HG03469 (cell line): ENCODE results near the gene LIMK2.
"Not testable (repeated sequence)": the region's sequence is repeated elsewhere in the genome, so short reads cannot be mapped to it uniquely, and the experiment has no call there.

Experiments
- ATAC-seq: cut with Tn5 transposase; IDR thresholded peaks from one replicate; pipeline ENCODE4 v1.9.1; 2021; ENCODE audit warnings: mild to moderate bottlenecking, moderate library complexity, moderate number of reproducible peaks; ENCODE audit not compliant: unreplicated experiment

Gene LIMK2

DNA sequence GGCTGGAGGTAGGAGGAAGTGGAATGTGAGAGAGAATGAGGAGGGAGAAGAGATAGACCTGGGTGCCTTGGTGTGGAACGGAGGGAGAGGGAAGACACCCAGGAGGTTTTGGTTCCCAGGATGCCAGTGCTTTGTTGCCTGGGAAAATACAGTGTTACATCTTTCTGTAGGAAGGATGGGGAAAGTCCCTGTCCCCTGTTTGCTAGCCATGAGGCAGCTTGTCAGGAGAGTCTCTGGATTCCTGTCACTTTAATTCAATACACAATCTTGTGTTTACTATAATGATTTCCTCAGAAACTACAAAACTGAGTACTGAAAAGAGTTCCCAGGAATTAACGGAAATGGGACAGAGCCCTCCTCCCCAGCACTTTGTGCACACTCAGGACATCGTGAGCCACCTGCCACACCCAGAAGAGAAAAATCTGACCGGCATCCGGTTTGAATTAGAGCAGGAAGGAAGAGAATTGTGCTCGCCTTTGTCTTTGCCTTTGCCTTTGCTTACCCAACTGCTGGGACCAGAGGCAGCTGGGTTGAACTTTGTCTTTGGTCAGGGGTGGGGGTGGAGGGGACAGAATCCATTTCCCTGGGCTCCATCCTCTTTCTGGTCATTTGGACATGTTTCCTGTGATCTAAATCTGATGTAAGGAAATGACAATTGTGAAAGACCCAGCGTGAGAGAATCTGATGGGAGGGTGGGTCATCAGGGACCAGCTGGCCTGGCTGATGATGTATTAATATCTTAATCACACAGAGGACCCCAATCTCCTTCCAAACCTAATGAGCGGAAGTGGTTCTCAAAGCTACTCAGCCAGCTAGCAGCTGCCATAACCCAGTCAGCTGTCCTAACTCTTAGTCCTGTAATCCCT, 1.3 kb upstream of the LIMK2 start:
- ATAC-seq: no peak

DNA sequence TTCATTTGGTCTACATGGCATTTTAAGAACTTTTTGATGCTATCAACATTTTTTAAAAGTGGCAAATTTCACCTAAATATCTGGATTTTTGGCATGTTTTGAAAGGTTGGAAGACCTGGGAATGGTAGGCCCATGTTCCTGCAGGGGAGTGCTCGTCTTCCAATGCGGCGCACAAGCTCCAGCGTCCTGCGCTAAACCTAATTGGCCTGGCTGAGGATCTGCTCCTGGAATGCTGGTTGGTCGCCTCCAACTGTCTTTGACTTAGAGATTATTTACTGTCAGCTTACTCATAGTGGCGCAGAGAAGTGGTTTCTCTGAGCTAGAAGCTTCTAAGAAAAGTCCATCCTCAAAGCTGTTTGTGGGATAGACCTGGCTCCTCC, 626 bp upstream of the LIMK2 start:
- ATAC-seq: no peak

DNA sequence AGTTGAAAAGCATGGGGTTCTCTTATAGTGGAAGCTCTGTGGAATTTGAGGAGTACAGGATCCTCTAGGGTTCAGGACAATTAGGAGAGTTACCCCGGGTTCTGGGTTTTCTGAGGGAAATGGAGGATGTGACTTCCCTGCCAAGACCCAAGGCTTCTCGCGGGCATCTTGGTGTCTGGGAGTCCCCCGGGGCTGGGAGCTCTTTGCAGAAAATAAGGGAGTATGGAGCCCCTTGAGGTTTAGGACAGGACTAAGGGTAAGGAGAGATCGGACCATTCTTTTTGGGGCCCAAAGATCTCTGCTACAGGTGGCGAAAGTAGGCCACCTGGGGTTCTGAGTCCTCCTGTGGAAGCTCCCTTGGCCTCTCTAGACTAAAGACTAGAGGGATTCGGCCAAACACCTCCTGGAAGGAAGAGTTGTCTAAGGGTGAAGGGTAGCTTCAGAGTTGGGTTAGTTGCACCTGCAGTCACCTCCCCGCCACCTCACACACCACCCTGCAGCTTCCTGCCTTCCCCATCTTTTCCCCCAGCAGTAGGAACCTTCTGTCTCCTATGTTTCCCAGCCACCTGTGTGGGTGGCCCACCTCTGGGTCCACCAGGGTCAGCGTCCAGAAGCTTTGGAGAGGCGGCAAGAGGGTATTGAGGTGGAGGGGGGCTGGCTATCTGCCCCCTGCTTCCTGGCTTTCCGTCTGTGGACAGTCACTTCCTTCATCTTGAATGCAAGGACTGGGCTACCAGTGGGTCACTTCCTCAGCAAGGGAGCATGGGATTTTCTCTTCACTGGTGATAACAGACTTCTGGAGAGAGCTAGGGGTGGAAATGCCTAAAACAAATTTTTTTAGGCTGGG, 908 bp downstream of the LIMK2 start:
- ATAC-seq: no peak

DNA sequence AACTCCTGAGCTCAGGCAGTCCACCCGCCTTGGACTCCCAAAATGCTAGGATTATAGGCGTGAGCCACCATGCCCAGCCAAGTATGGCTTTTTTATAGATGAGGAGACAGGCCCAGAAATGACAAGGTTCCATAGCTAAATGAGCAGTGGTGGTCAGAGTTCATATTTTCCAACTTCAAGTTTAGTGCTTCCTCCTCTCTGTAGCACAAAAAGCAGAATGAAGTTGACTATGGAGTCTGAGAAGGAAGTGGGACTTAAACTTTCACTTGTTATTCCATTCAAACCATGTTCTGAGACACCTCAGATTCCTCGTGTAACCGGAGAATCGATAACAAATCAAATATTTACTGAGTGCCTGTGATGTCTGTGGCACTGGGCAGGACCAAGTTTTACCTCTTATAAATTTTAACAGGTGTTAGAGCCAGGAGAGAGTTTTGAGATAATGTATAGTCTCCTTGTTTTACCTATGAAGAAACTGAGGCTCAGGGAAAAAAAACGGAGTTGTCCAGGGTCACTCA, 3.0 kb downstream of the LIMK2 start:
- no peak for ATAC-seq

DNA sequence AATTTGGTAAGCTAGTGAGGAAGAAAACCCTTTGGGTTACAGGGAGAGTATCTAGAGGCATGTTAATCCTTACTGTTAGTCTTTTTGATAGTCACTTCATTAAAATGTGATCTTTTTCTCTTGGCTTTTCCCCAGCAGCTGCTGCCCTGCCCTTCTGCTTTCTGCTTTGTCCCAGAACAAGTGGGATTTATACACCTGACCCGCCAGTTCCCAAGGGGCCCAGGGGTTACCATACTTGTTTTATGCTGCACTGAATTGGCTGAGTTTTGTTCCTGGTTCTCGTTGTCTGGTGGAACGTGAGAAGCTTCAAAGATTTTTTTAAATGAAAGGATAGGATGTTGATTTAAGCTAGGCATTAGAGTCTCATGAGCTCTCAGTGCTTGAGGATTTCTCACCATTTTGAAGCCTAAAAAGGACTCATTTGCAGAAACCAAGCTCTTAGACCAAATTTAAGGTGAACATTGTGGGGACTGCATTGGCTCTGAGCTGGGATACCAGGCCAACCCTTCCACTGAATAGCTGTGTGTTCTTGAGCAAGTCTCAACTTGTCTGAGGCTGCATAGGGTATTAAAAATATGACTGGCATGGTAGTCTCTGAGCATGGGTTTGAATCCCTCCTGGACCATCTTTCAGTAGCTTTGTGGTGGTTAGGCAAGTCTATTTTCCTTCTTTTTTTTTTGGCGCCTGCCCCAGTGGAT, 6.6 kb downstream of the LIMK2 start:
- ATAC-seq: no peak

DNA sequence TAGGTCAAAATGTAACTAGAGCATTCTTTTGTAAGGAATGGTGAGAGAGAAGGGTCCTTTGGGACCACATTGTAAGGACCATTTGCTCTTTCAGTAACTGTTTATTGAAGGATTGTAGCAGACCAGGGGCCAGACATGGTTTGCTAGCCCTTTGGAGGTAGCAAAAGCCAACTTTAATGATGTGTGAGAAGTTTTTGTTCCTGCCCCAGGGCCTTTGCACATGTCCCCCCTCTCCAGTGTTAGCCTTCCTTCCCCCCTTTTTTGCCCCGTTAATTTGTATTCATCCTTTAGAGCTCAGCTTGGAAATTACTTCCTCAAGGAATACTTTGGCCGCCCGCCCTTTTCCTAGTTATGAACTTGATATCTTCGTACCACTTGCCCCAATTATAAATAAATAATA, 9.0 kb downstream of the LIMK2 start:
- ATAC-seq: no peak

DNA sequence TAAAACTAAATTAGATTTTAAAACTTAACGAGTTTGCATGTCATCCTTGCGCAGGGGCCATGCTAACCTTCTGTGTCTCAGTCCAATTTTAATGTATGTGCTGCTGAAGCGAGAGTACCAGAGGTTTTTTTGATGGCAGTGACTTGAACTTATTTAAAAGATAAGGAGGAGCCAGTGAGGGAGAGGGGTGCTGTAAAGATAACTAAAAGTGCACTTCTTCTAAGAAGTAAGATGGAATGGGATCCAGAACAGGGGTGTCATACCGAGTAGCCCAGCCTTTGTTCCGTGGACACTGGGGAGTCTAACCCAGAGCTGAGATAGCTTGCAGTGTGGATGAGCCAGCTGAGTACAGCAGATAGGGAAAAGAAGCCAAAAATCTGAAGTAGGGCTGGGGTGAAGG, 10.6 kb downstream of the LIMK2 start:
- ATAC-seq: no peak

DNA sequence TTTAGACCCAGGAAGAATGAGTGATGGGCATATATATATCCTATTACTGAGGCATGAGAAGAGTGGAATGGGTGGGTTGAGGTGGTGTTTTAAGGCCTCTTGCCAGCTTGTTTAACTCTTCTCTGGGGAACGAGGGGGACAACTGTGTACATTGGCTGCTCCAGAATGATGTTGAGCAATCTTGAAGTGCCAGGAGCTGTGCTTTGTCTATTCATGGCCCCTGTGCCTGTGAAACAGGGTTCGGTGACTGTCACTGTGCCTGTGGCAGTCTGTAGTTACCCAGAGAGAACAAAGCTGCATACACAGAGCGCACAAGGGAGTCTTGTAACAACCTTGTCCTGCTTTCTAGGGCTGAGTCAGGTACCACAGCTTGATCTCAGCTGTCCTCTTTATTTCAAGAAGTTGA, 11.7 kb downstream of the LIMK2 start:
- no peak for ATAC-seq

DNA sequence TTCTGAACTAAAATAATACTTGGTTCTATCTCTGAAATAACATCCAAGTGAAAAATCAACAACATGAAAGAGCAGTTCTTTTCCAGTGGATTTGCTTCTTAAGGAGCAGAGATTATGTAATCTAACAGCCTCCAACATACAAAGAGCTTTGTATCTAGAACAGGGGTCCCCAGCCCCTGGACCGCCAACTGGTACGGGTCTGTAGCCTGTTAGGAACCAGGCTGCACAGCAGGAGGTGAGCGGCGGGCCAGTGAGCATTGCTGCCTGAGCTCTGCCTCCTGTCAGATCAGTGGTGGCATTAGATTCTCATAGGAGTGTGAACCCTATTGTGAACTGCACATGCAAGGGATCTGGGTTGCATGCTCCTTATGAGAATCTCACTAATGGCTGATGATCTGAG, 12.6 kb downstream of the LIMK2 start:
- not testable (repeated sequence) for ATAC-seq

DNA sequence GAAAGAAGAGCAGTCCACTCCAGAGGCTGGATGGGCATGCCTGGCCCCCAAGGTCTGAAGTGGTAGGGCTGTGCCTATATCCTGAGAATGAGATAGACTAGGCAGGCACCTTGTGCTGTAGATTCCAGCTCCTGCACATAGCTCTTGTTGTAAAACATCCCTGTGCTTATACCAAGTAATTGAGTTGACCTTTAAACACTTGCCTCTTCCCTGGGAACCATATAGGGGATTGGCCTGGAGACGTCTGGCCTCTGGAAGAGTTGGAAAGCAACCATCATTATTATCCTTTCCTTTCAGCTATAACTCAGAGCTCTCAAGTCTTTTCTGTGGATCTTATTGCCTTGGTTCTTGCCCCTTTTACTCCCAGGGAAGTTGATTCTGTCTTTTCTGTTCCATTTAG, 15.1 kb downstream of the LIMK2 start:
- no peak for ATAC-seq

DNA sequence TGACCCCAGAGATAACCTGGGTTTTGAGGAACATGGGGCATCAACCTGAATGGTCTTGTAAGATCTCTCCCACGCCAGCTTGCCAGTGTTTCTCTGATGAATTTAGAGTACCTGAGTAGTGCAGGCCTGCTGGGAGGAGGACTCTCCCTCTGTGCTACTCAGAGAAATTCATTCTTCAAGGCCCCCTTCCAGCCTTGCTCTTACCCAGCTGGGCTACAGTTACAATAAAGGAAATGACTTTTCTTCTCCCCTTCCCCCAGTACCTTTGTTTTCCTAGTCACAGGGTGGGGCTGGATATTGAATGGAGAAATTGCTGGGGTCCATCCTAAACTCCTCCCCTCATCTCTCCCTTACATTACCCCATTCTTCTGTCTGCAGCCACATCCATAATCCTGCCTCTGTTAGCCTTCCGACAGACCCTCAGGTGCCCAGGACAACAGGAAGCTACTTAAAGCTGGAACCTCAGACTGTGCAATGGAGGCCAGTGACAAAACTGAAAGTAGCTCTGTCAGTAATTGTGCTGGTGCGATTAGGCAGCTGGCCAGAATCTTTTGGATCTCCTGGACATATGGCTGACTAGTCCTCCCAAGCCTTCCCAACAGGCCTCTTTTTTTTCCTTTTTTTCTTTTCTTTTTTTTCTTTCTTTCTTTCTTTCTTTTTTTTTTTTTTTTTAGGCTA, 17.4 kb downstream of the LIMK2 start:
- no peak for ATAC-seq

DNA sequence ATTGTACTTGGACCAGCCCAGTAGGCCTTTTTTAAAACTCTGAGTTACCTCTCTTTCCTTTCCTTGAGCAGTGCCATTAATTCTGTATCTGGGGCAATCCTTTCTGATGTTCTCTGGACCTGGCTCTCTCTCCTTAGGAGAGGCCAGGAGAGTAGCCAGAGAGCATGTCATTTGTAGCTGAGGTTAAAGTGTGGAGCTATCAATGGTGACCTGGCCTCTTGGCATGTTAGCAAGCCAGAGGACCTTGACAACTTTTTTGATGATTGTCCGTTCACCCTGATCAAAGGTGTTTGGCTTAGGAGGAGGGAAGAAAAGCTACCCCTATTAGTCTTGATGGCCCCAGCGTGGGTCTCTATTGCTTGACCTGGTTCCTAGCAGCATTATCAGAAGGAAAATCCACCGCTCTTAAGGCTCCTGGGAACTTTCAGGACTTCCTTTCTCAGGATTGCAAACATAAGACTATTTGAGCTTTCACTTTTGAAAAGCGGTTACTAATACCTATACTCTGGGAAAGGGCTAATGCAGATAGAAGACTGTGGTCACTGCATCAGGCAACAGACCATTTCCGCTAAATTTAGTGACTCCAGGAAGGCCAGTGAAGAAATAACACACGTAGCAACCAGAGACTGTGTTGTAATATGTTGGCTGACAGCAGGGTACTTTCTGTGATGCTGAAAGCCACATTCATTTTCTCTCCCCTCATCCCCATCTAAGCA, 18.2 kb downstream of the LIMK2 start:
- ATAC-seq: no peak

DNA sequence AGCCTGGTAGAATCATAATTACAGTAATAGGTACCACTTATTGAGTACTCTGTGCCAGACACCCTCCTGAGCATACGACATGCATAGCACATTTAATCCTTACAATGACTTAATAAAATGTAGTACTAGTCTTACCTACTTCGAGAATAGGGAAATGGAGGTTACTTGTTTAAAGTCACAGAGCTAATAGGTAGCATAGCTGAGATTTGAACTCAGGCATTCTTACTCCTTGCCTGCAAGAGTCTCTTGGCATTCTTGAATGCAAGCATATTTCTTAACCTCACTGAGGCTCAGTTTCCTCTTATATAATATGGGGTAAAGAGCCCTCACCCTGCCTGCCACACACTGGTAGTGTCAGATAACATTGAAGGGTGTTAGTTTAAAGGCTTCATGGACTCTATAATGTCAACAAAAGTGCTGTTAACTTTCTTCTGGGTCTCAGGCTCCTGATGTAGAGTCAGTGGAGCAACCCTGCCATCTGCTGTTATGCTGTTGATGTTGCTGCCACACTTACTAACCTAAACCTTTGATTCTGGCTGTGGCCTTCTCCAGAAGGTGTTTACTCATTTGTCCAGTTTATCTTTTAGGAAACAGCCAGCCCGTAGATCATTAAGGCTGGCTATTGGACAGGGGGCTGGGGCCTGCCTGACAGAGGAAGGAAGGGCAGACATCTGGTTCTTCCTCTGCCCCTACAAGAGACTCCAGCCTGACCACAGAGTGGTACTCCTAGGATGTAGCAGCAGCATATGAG, 18.9 kb downstream of the LIMK2 start:
- no peak for ATAC-seq

DNA sequence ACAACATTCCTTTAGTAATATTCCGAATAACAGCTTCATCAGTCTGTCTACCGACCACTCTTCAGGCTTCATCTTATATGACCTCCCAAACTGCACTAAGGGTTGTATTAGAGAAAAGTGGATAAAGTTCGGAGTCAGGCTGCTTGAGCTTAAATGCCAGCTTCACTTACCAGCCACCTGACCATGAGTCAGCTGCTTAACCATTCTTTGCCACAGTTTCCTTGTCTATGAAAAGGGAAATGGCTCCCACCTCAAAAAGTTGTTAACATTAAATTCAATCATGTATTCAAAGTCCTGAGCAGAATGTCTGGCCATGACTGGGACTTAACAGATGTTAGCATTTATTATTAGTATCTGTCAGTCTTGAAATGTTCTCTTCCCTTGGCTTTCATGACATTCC, 20.9 kb downstream of the LIMK2 start:
- no peak for ATAC-seq

DNA sequence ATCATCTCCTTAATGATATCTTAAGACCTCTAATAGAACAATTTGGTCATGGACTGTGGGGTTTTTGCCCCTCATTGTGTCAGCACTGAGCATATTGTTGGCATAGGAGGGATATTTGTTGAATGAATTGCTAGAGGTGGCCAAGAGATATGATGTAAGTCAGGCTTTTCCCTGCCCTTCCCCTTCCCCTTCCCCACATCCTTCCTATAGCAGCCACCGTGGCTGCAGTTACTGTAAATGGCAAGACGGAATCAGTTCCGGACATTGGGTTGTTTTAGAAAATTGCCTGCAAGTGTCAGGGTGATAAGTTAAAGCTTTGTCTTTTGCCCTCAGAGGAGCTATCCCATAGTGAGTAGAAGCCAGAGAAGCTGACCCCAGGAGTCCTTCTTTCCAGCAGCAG, 23.0 kb downstream of the LIMK2 start:
- no peak for ATAC-seq

DNA sequence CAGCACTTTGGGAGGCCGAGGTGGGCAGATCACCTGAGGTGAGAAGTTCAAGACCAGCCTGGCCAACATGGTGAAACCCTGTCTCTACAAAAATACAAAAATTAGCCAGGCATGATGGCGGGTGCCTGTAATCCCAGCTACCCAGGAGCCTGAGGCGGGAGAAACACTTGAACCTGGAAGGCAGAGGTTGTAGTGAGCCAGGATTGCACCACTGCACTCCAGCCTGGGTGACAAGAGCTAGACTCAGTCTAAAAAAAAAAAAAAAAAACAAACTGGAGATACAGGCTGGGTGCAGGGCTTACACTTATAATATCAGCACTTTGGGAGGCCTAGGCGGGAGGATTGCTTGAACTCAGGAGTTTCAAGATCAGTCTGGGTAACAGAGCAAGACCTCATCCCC, 23.9 kb downstream of the LIMK2 start:
- ATAC-seq: not testable (repeated sequence)

DNA sequence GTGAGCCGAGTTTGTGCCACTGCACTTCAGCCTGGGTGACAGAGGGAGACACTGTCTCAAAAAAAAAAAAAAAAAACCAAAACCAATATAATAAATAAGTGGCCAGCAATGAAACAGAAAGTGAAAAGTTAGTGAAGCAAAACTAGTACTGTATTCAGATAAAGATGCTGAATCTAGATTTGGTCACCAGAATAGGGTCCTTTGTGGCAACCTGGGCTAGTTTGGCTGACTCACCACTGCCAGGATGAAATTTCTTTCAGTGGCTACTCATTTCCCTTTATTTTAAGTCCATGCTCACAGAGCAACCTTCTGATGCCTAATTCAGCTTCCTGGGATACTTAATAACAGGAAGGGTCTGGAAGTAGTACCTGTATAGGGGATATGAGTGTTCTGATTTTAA, 26.0 kb downstream of the LIMK2 start:
- ATAC-seq: no peak

DNA sequence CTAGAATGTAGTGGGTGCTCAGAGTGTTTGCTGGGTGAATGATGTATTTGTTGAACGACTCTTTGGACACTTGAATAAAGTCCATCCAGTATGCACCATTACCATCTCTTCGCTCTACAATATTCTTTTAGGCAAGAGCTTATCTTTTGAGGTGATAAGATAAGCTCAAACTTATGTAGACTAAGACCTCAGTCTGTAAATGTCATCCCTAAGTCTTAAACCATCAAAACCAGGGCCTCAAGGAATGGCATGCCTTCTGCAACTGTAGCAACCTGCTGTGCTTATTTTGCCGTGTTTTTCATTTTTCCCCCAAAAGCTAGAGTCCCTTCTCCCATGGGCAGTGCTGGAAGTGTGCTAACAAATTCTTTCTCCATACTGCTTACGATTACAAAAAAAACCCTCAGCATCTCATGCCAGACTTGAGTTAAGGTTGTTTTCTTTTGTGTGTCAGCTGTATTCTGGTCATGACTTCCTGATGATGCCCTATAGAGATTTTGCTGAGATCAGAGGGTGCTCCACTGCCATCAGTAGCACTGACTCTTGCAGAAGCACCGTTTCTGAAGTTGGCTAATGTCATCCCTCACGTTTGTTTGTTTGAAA, 27.8 kb downstream of the LIMK2 start:
- ATAC-seq: no peak

DNA sequence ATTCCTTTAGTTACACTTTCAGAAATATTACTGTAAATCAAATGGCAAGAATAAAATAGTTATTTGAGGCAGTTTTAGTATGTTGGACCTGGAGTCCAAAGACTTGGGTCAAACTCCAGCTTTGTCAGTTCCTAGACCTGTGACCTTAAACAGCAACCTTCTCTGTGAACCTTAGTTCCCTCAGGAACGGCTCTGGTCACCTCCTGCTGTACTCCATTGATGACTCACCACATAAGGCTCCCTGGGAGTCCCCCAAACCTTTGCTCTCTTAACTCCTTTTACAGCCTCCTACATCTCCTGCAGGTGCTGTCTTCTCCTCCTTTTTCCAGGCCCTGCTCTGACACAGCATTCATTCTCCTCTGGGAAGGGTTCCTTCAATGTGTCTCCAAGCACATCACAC, 29.1 kb downstream of the LIMK2 start:
- ATAC-seq: no peak
